ENCODE data around the gene TPM4.

The TPM4 gene

DNA sequence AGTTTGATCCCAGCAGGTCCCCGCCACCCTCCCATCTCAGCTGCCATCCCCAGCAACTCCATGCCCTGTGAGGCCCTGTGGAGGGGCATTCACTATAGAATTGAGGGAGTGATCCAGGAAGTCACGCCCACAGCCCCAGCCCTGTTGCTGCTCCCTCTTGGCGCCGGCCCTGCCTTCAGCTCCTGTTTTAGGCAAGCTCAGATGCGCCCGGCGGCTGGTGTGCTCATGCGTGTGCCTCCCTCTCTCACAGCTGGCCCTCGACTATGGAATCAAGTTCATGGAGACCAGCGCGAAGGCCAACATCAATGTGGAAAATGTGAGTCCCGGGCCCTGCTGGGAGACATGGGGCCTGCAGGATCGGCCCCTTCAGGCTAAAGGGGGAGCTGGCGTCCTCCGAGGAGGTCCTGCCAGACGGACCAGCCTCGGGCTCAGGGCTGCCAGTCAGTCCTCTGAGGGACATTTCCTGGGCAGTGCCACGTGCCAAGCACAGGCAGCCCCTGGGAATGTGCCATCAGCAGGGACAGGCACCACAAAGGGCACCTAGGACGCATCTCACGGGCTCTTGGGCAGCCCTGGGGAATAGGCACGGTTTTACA lies 51.6 kb downstream of the TPM4 start:
- DNase-seq (ENCODE audit: low read depth in 3 of 3): no peak

- no peak for DNase-seq (ENCODE audit: low read depth in 3 of 3)
Measured at GRCh38 chr19:16131648-16132047, 55.4 kb downstream of the TPM4 start.

DNA sequence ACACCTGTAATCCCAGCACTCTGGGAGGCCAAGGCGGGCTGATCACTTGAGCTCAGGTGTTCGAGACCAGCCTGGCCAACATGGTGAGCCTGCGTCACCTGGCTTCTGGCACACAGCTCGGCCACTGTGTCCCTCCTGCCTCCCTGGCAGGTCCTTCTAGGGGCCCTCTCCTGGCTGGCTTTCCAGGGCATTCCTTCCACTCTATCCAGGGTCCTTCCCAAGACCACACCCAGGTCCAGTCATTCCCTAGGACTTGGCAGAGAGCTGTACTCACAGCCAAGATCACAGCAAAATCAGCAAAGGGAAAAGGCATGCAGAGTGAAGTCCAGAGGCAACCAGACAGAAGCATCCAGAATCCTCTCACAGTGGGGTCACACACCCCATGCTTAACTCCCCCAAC lies 57.5 kb downstream of the TPM4 start:
- DNase-seq (ENCODE audit: low read depth in 3 of 3): no peak

DNA sequence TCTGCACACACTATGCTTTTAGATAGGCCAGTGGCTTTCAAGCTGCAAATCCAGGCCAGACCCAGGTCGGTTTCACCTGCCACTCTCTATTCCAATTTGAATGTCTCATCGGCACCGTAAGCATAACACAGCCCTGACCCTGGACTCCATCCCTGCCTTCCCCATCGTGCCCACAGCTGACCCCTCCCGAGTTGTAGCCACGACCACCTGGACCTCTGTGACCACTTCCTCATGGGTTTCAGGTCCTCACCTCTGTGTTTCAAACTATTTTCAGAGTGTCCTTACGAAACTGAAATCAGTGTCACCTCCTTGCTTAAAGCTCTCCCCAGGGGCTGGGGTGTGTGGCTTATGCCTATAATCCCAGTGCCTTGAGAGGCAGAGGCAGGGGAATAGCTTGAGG lies 58.2 kb downstream of the TPM4 start:
- DNase-seq (ENCODE audit: low read depth in 3 of 3): no peak

GRCh38 chr19:16135430-16136127 lies 59.3 kb downstream of the TPM4 start:
- DNase-seq (ENCODE audit: low read depth in 3 of 3): no peak

DNA sequence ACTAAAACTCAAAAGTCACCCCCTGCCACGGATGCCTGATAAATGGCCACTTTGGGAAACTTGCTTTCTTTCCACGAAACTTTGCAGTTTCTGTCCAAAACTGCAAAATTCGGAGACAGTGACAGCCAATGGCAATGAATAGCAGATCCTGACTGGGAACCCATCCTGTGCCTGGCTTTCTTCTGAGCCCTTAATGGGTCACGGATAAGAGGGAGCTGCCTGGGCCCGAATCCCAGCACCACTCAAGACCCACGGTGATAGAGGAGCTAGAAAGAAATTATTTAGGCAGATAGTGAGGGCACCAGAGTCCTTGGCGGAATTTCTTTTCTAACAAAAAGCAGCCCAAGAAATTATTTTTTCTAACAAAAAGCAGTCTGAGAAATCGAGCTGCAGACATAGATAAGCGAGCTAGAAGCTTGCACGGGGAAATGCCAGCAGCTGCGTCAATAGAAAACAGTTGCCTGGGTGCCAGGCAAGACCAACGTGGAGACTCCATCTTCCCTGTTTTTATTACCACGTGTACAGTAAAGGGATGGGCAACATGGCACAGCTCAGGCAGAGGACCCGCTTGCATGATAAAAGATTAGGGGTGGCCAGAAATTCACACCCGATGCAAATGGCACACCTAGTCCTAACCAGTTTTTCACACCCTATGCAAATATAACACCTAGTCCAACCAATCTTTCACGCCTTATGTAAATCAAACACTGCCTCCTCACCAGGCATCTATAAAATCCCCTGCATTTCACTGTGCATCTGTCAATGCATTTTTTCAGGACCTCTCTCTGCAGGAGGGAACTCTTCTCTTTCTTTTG lies 60.1 kb downstream of the TPM4 start:
- no peak for DNase-seq (ENCODE audit: low read depth in 3 of 3)

DNA sequence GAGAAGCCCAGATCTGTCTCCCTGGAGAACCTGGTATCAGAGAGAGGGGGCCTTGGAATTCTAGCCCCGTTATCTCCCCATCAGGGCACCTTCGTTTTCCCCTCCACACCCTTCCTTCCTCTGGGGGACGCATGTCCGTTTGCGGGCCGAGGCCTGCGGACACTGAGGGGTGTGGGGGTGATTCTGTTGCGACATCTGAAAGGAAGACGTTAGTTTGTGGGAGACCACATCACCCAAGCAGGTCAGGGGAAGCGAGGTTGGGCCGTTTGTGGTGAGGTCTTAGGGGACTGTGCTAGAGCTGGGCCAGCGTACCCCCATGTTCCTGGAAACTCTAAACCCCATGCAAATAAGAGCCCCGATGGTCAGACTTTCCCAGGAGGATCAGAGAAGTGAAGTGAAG lies 63.5 kb downstream of the TPM4 start:
- DNase-seq (ENCODE audit: low read depth in 3 of 3): no peak

DNA sequence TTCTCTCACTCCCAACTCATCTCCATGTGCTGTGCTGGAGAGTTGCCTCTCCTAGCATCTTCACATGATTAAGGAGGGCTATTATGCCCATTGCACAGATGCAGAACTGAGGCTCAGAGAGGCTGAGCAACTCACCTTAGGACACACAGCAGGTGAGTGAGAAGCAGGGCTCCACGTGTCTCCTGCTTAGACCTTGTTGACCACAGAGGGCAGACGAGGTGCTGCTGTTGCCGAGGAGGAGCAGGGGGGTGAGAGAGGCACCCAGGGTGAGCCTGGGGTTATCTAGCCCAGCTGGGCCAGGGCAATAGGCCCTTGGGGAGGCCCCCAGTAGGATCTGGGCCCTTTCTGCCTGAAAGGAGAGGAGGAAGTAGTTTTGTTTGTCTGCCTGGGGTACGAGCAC lies 64.7 kb downstream of the TPM4 start:
- no peak for DNase-seq (ENCODE audit: low read depth in 3 of 3)

DNA sequence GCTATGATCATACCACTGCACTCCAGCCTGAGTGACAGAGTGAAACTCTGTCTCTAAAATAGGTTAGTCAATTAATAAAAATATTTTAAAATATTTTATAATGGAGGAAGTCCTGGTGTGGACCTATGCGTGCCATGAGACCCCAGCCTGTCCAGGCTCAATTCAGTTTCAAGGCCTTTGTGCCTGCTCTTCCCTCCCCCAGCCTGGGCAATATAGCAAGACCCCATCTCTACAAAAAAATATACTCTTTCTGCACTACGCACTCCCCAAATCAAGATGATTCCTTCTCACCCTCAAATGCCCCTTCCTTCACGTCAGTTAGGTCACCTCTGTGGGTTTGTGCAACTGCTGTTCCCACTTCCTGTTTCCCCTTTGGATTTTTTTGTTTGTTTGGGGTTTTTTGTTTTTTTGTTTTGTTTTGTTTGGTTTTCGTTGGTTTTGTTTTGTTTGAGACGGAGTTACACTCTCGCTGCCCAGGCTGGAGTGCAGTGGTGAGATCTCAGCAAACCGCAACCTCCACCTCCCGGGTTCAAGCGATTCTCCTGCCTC lies 65.8 kb downstream of the TPM4 start:
- no peak for DNase-seq (ENCODE audit: low read depth in 3 of 3)

GRCh38 chr19:16143399-16144215 lies 67.3 kb downstream of the TPM4 start, which contains the start of gene HSH2D:
Gene HSH2D (plus strand): TSS chr19:16143685. CDS start chr19:16148751, 5,066 bp downstream.
- DNase-seq (ENCODE audit: low read depth in 3 of 3): peak; percentile 31 to 73 (median 55)

- DNase-seq (ENCODE audit: low read depth in 3 of 3): no peak
Measured at GRCh38 chr19:16144216-16144581, 67.9 kb downstream of the TPM4 start.

- DNase-seq (ENCODE audit: low read depth in 3 of 3): no peak
Measured at GRCh38 chr19:16146112-16146511, 69.8 kb downstream of the TPM4 start.

DNA sequence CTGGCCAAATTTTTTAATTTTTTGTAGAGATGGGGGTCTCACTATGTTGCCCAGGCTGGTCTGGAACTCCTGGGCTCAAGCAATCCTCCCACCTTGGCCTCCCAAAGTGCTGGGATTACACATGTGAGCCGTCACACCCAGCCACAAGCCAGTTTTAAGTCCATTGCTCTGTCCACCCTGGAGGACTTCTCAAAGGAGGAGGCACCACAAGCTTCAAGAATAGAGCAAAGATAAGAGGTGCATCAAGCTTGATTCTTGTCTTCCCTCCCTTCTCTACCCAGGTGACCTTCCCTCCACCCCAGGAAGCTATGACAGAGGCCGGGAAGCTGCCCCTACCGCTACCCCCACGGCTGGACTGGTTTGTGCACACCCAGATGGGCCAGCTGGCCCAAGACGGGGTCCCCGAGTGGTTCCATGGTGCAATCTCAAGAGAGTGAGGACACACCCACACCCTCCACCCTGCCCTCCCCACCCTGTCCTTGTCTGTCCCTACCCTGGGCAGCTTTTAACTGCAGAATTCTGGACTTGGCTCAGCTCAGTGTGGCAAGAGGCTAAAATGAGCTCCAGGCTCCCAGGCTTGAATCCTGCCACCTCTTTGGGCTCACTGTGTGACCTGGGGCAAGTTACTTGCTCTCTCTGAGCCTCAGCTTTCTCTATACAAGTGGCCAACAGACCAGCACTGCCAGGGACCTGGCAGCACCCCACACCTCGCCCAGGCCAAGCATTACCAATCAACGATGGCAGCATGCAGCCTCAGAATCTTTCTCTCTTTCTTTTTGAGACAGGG lies 72.3 kb downstream of the TPM4 start:
- no peak for DNase-seq (ENCODE audit: low read depth in 3 of 3)
